ENCODE data around the gene NUMB.
"Not testable (repeated sequence)": the region's sequence is repeated elsewhere in the genome, so short reads cannot be mapped to it uniquely, and the experiment has no call there.

NUMB gene

GRCh38 chr14:73463411-73463810 is 5.1 kb upstream of the NUMB start:
- DNase-seq: peak; percentile 94

GRCh38 chr14:73462815-73463214 is 4.5 kb upstream of the NUMB start:
- no peak for DNase-seq

GRCh38 chr14:73462048-73462715 is 3.8 kb upstream of the NUMB start:
- peak; percentile 91 for DNase-seq

- DNase-seq: peak; percentile 21
Observed at GRCh38 chr14:73461478-73462047, 3.2 kb upstream of the NUMB start.

- DNase-seq: peak; percentile 57
Observed at GRCh38 chr14:73460691-73461127, 2.4 kb upstream of the NUMB start.

- DNase-seq: peak; percentile 12
Observed at GRCh38 chr14:73459959-73460358, 1.6 kb upstream of the NUMB start.

- DNase-seq: peak; percentile 67
Observed at GRCh38 chr14:73457924-73458182, 493 bp downstream of the NUMB start.

GRCh38 chr14:73457041-73457923 is 1.1 kb downstream of the NUMB start:
- peak; percentile 67 for DNase-seq

GRCh38 chr14:73455294-73455693 is 3.1 kb downstream of the NUMB start:
- DNase-seq: no peak

- no peak for DNase-seq
Observed at GRCh38 chr14:73452341-73453186, 5.8 kb downstream of the NUMB start.

GRCh38 chr14:73443758-73444157 is 14.6 kb downstream of the NUMB start:
- DNase-seq: no peak

GRCh38 chr14:73441286-73441685 is 17.1 kb downstream of the NUMB start:
- DNase-seq: no peak

- no peak for DNase-seq
Observed at GRCh38 chr14:73438993-73439392, 19.4 kb downstream of the NUMB start.

GRCh38 chr14:73437206-73437605 is 21.1 kb downstream of the NUMB start:
- DNase-seq: no peak

- no peak for DNase-seq
Observed at GRCh38 chr14:73432124-73432523, 26.2 kb downstream of the NUMB start.

GRCh38 chr14:73428353-73428824 is 30.0 kb downstream of the NUMB start:
- no peak for DNase-seq

GRCh38 chr14:73427516-73428264 is 30.7 kb downstream of the NUMB start:
- no peak for DNase-seq

GRCh38 chr14:73426877-73427276 is 31.5 kb downstream of the NUMB start:
- DNase-seq: no peak

GRCh38 chr14:73424453-73424852 is 33.9 kb downstream of the NUMB start:
- DNase-seq: no peak

- not testable (repeated sequence) for DNase-seq
Observed at GRCh38 chr14:73423092-73423491, 35.3 kb downstream of the NUMB start.

- peak; percentile 24 for DNase-seq
Observed at GRCh38 chr14:73422515-73422914, 35.8 kb downstream of the NUMB start.

GRCh38 chr14:73418227-73418626 is 40.1 kb downstream of the NUMB start:
- no peak for DNase-seq

Data from NCI-H82 (cell line).